H1 (cell line): ENCODE measurements around the gene TMEM243. TPM values are rescaled to one million over a fixed set of nuclear protein-coding genes. Genes with fewer than 3 reads are reported as not detected.

Experiments
- CTCF ChIA-PET: fragments of 300-600 bp; sonication (Branson Sonifier 250); formaldehyde crosslinking; loops from one replicate; lab custom pipeline; 2021; ENCODE audit not compliant: partially characterized antibody; lab: Charles Lee
- POLR2A ChIA-PET: fragments of 300-600 bp; sonication (Branson Sonifier 250); formaldehyde crosslinking; loops from one replicate; lab custom pipeline; 2021; ENCODE audit warnings: inconsistent platforms; ENCODE audit not compliant: partially characterized antibody; lab: Charles Lee
- DNase-seq, 2 experiments: peaks; one replicate each; pipeline versions ENCODE4 v3.0.0 to v3.0.0-alpha.2; 2010 to 2022; ENCODE audit warnings: low spot score in 2 of 2, low read depth in 1 of 2, mixed read lengths in 1 of 2
- FAIRE-seq: peaks from 2 replicates; lab custom pipeline; 2011; peaks lifted over from hg19 to GRCh38; lab: Jason Lieb, UNC
- H2AFZ ChIP-seq: 2 replicates; pipeline ENCODE4 v1.8.1; 2012; ENCODE audit warnings: low read length, inconsistent platforms
- H2AK5ac ChIP-seq: 2 replicates; pipeline ENCODE4 v1.6.1; 2013; ENCODE audit warnings: low read depth, low read length
- H2BK120ac ChIP-seq: replicated peaks from 2 replicates; pipeline ENCODE3; 2013; ENCODE audit warnings: low read depth, low read length, inconsistent platforms
- H2BK12ac ChIP-seq: 2 replicates; pipeline ENCODE4 v1.6.1; 2013; ENCODE audit warnings: low read depth, low read length
- H2BK15ac ChIP-seq: 2 replicates; pipeline ENCODE4 v1.6.1; 2013; ENCODE audit warnings: low read length
- H2BK20ac ChIP-seq: 2 replicates; pipeline ENCODE4 v1.6.1; 2013; ENCODE audit warnings: low read length
- H2BK5ac ChIP-seq: 2 replicates; pipeline ENCODE4 v1.6.1; 2013; ENCODE audit warnings: low read depth, low read length
- H3K14ac ChIP-seq: 2 replicates; pipeline ENCODE4 v1.6.1; 2013; ENCODE audit warnings: inconsistent platforms; ENCODE audit not compliant: insufficient read length
- H3K18ac ChIP-seq: 2 replicates; pipeline ENCODE4 v1.6.1; 2013; ENCODE audit warnings: low read length; ENCODE audit errors: extremely low read depth
- H3K23ac ChIP-seq: 2 replicates; pipeline ENCODE4 v1.6.1; 2013; ENCODE audit warnings: inconsistent platforms; ENCODE audit not compliant: insufficient read length
- H3K23me2 ChIP-seq: 2 replicates; pipeline ENCODE4 v1.6.1; 2013; ENCODE audit warnings: low read depth, low read length
- H3K27ac ChIP-seq: 2 replicates; pipeline ENCODE4 v1.6.1; 2011; ENCODE audit warnings: low read depth, low read length, inconsistent platforms
- H3K27me3 ChIP-seq, 4 experiments: replicated peaks in 1 of 4; 1 replicate in 1 of 4; 2 replicates in 3 of 4; pipeline versions ENCODE4 v1.6.1 to v1.8.1; 2011 to 2013; ENCODE audit warnings: low read length in 3 of 4, mild to moderate bottlenecking in 3 of 4, inconsistent platforms in 2 of 4, mixed read lengths in 2 of 4, moderate library complexity in 1 of 4; ENCODE audit not compliant: control insufficient read depth in 3 of 4, insufficient read depth in 3 of 4; ENCODE audit errors: extremely low read depth in 1 of 4
- H3K36me3 ChIP-seq, 4 experiments: 2 replicates each; pipeline versions ENCODE4 v1.6.1 to v1.8.1; 2011 to 2013; ENCODE audit warnings: mild to moderate bottlenecking in 4 of 4, low read length in 3 of 4, moderate library complexity in 2 of 4, control low read depth in 1 of 4, inconsistent platforms in 1 of 4; ENCODE audit not compliant: insufficient read depth in 4 of 4, control insufficient read depth in 2 of 4
- H3K4ac ChIP-seq: replicated peaks from 2 replicates; pipeline ENCODE3; 2013; ENCODE audit warnings: low read length, low read depth, mixed read lengths, inconsistent platforms; ENCODE audit not compliant: insufficient read length
- H3K4me1 ChIP-seq, 4 experiments: replicated peaks in 1 of 4; 1 replicate in 1 of 4; 2 replicates in 3 of 4; pipeline versions ENCODE4 v1.6.1 to v1.8.1; 2011 to 2013; ENCODE audit warnings: low read length in 3 of 4, inconsistent platforms in 2 of 4, mixed read lengths in 1 of 4; ENCODE audit not compliant: insufficient read depth in 4 of 4, control insufficient read depth in 3 of 4
- H3K4me2 ChIP-seq, 2 experiments: 2 replicates each; pipeline versions ENCODE4 v1.6.1 to v1.8.1; 2011 to 2013; ENCODE audit warnings: low read depth in 2 of 2, low read length in 2 of 2, control low read depth in 1 of 2, inconsistent platforms in 1 of 2, mild to moderate bottlenecking in 1 of 2; ENCODE audit not compliant: insufficient read depth in 1 of 2
- H3K4me3 ChIP-seq, 4 experiments: fragments of 200-600, 300-600 bp in 1 of 4; sonication (generic), shearing (Covaris generic), sonication (Bioruptor Twin) in 1 of 4; 2 replicates each; pipeline versions ENCODE4 v1.5.1 to v1.8.1; 2011 to 2016; ENCODE audit warnings: low read length in 4 of 4, low read depth in 3 of 4, control low read depth in 2 of 4, inconsistent platforms in 2 of 4, mild to moderate bottlenecking in 2 of 4, mixed read lengths in 1 of 4, moderate library complexity in 1 of 4; ENCODE audit not compliant: insufficient read depth in 2 of 4; ENCODE audit errors: extremely low read depth in 1 of 4
- H3K56ac ChIP-seq: replicated peaks from 2 replicates; pipeline ENCODE3; 2013; ENCODE audit warnings: low read depth, mild to moderate bottlenecking, mixed read lengths, low read length, inconsistent platforms; ENCODE audit not compliant: insufficient read length
- H3K79me1 ChIP-seq: 2 replicates; pipeline ENCODE4 v1.6.1; 2013; ENCODE audit warnings: low read depth, low read length, control low read depth
- H3K79me2 ChIP-seq, 2 experiments: 2 replicates each; pipeline versions ENCODE4 v1.6.1 to v1.8.1; 2012 to 2013; ENCODE audit warnings: low read length in 2 of 2, mild to moderate bottlenecking in 2 of 2, inconsistent platforms in 1 of 2; ENCODE audit not compliant: insufficient read depth in 2 of 2, control insufficient read depth in 1 of 2
- H3K9ac ChIP-seq, 4 experiments: replicated peaks in 1 of 4; 1 replicate in 1 of 4; 2 replicates in 3 of 4; pipeline versions ENCODE4 v1.6.1 to v1.8.1; 2011 to 2013; ENCODE audit warnings: low read depth in 3 of 4, low read length in 3 of 4, control low read depth in 2 of 4, mild to moderate bottlenecking in 2 of 4, moderate library complexity in 2 of 4, inconsistent platforms in 1 of 4; ENCODE audit errors: extremely low read depth in 1 of 4
- H3K9me3 ChIP-seq, 2 experiments: 2 replicates each; pipeline versions ENCODE4 v1.6.1 to v1.8.1; 2012 to 2013; ENCODE audit warnings: mild to moderate bottlenecking in 2 of 2, moderate library complexity in 2 of 2, control low read depth in 1 of 2, inconsistent platforms in 1 of 2, low read depth in 1 of 2, low read length in 1 of 2, mixed read lengths in 1 of 2; ENCODE audit not compliant: insufficient read depth in 2 of 2
- H4K20me1 ChIP-seq, 2 experiments: replicated peaks in 1 of 2; 2 replicates each; pipeline versions ENCODE3 to v1.8.1; 2011 to 2013; ENCODE audit warnings: inconsistent platforms in 2 of 2, low read length in 2 of 2, mild to moderate bottlenecking in 1 of 2; ENCODE audit not compliant: insufficient read depth in 2 of 2, control insufficient read depth in 1 of 2
- H4K5ac ChIP-seq: 2 replicates; pipeline ENCODE4 v1.6.1; 2013; ENCODE audit warnings: low read length, low read depth, mixed read lengths, inconsistent platforms; ENCODE audit not compliant: insufficient read length
- H4K8ac ChIP-seq: 2 replicates; pipeline ENCODE4 v1.8.0; 2013; ENCODE audit warnings: mild to moderate bottlenecking, moderate library complexity, low read length, inconsistent platforms; ENCODE audit not compliant: insufficient read depth; ENCODE audit errors: extremely low read depth
- H4K91ac ChIP-seq: replicated peaks from 2 replicates; pipeline ENCODE3; 2013; ENCODE audit warnings: low read length, mixed read lengths, inconsistent platforms; ENCODE audit not compliant: insufficient read length
- CREB1 ChIP-seq: IDR thresholded peaks from 2 replicates; pipeline ENCODE4 v1.6.1; 2012; ENCODE audit warnings: inconsistent platforms
- GABPA ChIP-seq: IDR thresholded peaks from 2 replicates; pipeline ENCODE4 v1.6.1; 2011; ENCODE audit warnings: mild to moderate bottlenecking, low read length, moderate library complexity, borderline replicate concordance; ENCODE audit not compliant: insufficient read depth
- KDM4A ChIP-seq: IDR thresholded peaks from one replicate; pipeline ENCODE4 v1.7.1; 2012; ENCODE audit warnings: low read depth, mild to moderate bottlenecking, moderate library complexity, low read length, inconsistent platforms; ENCODE audit not compliant: severe bottlenecking
- SAP30 ChIP-seq: fragments of 300-600 bp; sonication (generic); IDR thresholded peaks from 2 replicates; pipeline ENCODE4 v1.7.1; 2012; ENCODE audit warnings: low read length, moderate library complexity, mild to moderate bottlenecking, inconsistent platforms; ENCODE audit not compliant: insufficient read depth, insufficient replicate concordance
- SIRT6 ChIP-seq: IDR thresholded peaks from one replicate; pipeline ENCODE4 v1.7.1; 2012; ENCODE audit warnings: low read length, inconsistent platforms
- SUZ12 ChIP-seq: fragments of 200-600 bp; sonication (generic); IDR thresholded peaks from 2 replicates; pipeline ENCODE4 v1.6.1; 2012; ENCODE audit warnings: mild to moderate bottlenecking, inconsistent platforms, low read length, moderate library complexity, mixed read lengths
- WGBS, 2 experiments: shearing (Covaris generic) in 1 of 2; methylation state at CpG; one replicate each; pipeline versions ENCODE4 v1.1.6 to v1.1.7; 2013 to 2015; ENCODE audit warnings: low lambda C conversion rate in 2 of 2, mixed read lengths in 2 of 2, inconsistent platforms in 1 of 2, low coverage in 1 of 2, missing lambda C conversion rate in 1 of 2; ENCODE audit not compliant: insufficient replicate concordance in 2 of 2, insufficient coverage in 1 of 2, insufficient read length in 1 of 2; ENCODE audit errors: extremely low coverage in 1 of 2, missing lambda C conversion rate in 1 of 2; 5-methylcytosine and 5-hydroxymethylcytosine counted together
- polyA plus RNA-seq, 7 experiments: library from polyadenylated mRNA; depleted of rRNA in 3 of 7; stranded (reverse) in 5 of 7; unstranded in 2 of 7; fragments of >200 nt in 5 of 7; fragments of 200-250 nt in 2 of 7; gene quantifications; 1 replicate in 5 of 7; 2 replicates in 1 of 7; 4 replicates in 1 of 7; pipeline versions ENCODE4 v1.2.1 to v1.2.3, GENCODE V29; 2011 to 2013; ENCODE audit warnings: missing spikeins in 2 of 7, mixed read lengths in 2 of 7
- total RNA-seq: library from RNA; stranded (reverse); fragmentation: NEBNext Ultra II Directional; extraction: Animal tissue kit (Norgen Biotek cat#: 25700); gene quantifications from 2 replicates; pipeline ENCODE4 v1.2.1, GENCODE V29; 2021

Gene TMEM243
- total and polyA plus RNA-seq, 2 of the 8 experiments (the other 6 are each of a cell fraction or from before 2014, with no cell fraction given), result 23.7 to 27.6 TPM

DNA sequence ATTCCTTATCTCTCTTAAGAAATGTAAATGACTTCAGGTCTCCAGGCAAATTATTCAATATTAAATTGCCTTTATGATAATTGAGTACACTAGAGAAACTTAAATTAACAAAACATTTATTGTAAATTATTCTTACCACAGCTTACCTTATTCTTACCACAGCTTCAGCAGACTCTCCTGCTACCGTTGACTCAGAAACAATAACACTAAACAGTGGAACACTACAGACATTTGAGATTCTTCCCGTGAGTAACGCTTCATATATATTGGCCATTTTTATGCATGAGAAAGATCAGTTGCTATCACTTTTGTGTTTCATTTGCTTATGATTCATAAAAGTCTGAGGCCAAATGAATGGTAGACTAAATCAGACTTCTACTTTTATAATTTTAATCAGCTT, 28.7 kb downstream of the TMEM243 start:
- no peak overlapping the region for H4K5ac ChIP-seq
- H3K4me1 ChIP-seq, result no peaks in the 10 kb centered on the region
- no peak overlapping the region for H2BK120ac ChIP-seq
- H3K79me1 ChIP-seq, result no peaks in the 10 kb centered on the region
- H3K27ac ChIP-seq, result no peak overlapping the region
- ChIA-PET POLR2A (interaction anchor here (1.5 kb wide), 1 partner anchor 11 kb away, joined by 4 read pairs; no protein-coding TSS in a partner anchor), CTCF (interaction anchor here (1.0 to 1.2 kb wide), 2 partner anchors 17 to 46 kb away, joined by 3 to 5 read pairs; no protein-coding TSS in a partner anchor)
- no peaks in the 10 kb centered on the region for H3K79me2 ChIP-seq
- no peak for DNase-seq
- H2AFZ ChIP-seq, result no peak overlapping the region
- no peak overlapping the region for H2BK12ac ChIP-seq
- no peak for FAIRE-seq
- no peak overlapping the region for H3K18ac ChIP-seq
- no peak overlapping the region for H3K56ac ChIP-seq
- no peak overlapping the region for H2AK5ac ChIP-seq
- H3K4me2 ChIP-seq, result no peak overlapping the region
- H2BK20ac ChIP-seq, result no peak overlapping the region
- H4K20me1 ChIP-seq, result peaks cover 2 to 5% of the 10 kb centered on the region in 2 experiments
- H3K9ac ChIP-seq, result peak overlapping the region in 1 of 4 experiments; percentile 1; a peak in 1 of 7 replicates
- H3K23me2 ChIP-seq, result no peaks in the 10 kb centered on the region
- no peak overlapping the region for H3K4ac ChIP-seq
- no peak overlapping the region for H4K91ac ChIP-seq
- WGBS, 2 experiments, result 95% methylated on average over 3 of the region's 3 CpGs; no CpG with 5 or more reads in 1 of the 2 experiments
- H3K9me3 ChIP-seq, result no peaks in the 10 kb centered on the region
- no peak overlapping the region for H2BK15ac ChIP-seq
- no peak overlapping the region for H2BK5ac ChIP-seq
- H3K23ac ChIP-seq, result no peak overlapping the region
- peaks cover 19 to 98% (median 80%) of the 10 kb centered on the region in 4 experiments for H3K36me3 ChIP-seq
- H3K4me3 ChIP-seq, result no peak overlapping the region
- H3K27me3 ChIP-seq, result no peaks in the 10 kb centered on the region
- H4K8ac ChIP-seq, result no peak overlapping the region
- no peak overlapping the region for H3K14ac ChIP-seq
- TF ChIP-seq SAP30 (no peak), GABPA (no peak), KDM4A (no peak), SUZ12 (no peak), SIRT6 (no peak), CREB1 (no peak)
